Neural cell (in vitro differentiated cells): ENCODE data around the gene ZC3H7A. TPM values are rescaled to one million over a fixed set of nuclear protein-coding genes. Genes with fewer than 3 reads are reported as not detected.

Experiments used
- H2AFZ ChIP-seq: fragments of 200-600, 300-800 bp; sonication (generic), shearing (Covaris generic); 2 replicates; pipeline ENCODE4 v1.6.0; 2014; ENCODE audit warnings: low read depth, mild to moderate bottlenecking, antibody characterized with exemption, low read length, moderate library complexity
- H3F3A ChIP-seq: fragments of 200-600 bp; shearing (Covaris generic); 2 replicates; pipeline ENCODE4 v1.6.1; 2016; ENCODE audit warnings: mild to moderate bottlenecking, moderate library complexity, mixed read lengths, antibody characterized with exemption, low read length; ENCODE audit not compliant: insufficient read depth, poor library complexity, severe bottlenecking
- H3K27ac ChIP-seq: fragments of 200-600, 300-800 bp; sonication (generic), shearing (Covaris generic); 2 replicates; pipeline ENCODE4 v1.5.1; 2014; ENCODE audit warnings: mild to moderate bottlenecking, low read length, moderate library complexity
- H3K27me3 ChIP-seq: fragments of 300-800, 200-600 bp; sonication (generic), shearing (Covaris generic); 2 replicates; pipeline ENCODE4 v1.6.0; 2014; ENCODE audit warnings: mild to moderate bottlenecking, low read depth, low read length, moderate library complexity; ENCODE audit not compliant: insufficient read depth
- H3K36me3 ChIP-seq: fragments of 300-800, 200-600 bp; sonication (generic), shearing (Covaris generic); 2 replicates; pipeline ENCODE4 v1.5.1; 2014; ENCODE audit warnings: mild to moderate bottlenecking, antibody characterized with exemption, low read length, moderate library complexity; ENCODE audit not compliant: insufficient read depth
- H3K4me2 ChIP-seq: fragments of 300-800, 200-600 bp; sonication (generic), shearing (Covaris generic); 2 replicates; pipeline ENCODE4 v1.6.0; 2014; ENCODE audit warnings: mild to moderate bottlenecking, low read length
- H3K4me3 ChIP-seq: fragments of 300-800, 200-600 bp; sonication (generic), shearing (Covaris generic); 2 replicates; pipeline ENCODE4 v1.5.1; 2014; ENCODE audit warnings: mild to moderate bottlenecking, low read length, moderate library complexity
- H3K79me2 ChIP-seq: fragments of 200-600 bp; shearing (Covaris generic); replicated peaks from 2 replicates; pipeline ENCODE4 v1.6.0; 2014; ENCODE audit warnings: mild to moderate bottlenecking, low read length, moderate library complexity; ENCODE audit not compliant: insufficient read depth
- H3K9ac ChIP-seq: fragments of 300-800, 200-600 bp; sonication (generic), shearing (Covaris generic); 2 replicates; pipeline ENCODE4 v1.6.1; 2016; ENCODE audit warnings: mild to moderate bottlenecking, low read length, mixed read lengths
- H3K9me2 ChIP-seq: fragments of 200-600 bp; shearing (Covaris generic); 2 replicates; pipeline ENCODE4 v1.6.1; 2016; ENCODE audit warnings: mild to moderate bottlenecking, low read length, mixed read lengths; ENCODE audit not compliant: insufficient read depth
- H3K9me3 ChIP-seq: fragments of 200-600, 300-800 bp; sonication (generic), shearing (Covaris generic); 2 replicates; pipeline ENCODE4 v1.6.1; 2016; ENCODE audit warnings: mild to moderate bottlenecking, mixed run types, low read length, moderate library complexity, mixed read lengths
- H4K20me1 ChIP-seq: fragments of 200-600 bp; shearing (Covaris generic); 2 replicates; pipeline ENCODE4 v1.6.1; 2016; ENCODE audit warnings: mild to moderate bottlenecking, mixed run types; ENCODE audit not compliant: insufficient read depth
- EP300 ChIP-seq: fragments of 450-650 bp; conservative IDR thresholded peaks from 2 replicates; pipeline ENCODE4 v1.6.1; 2014; ENCODE audit warnings: antibody characterized with exemption, mild to moderate bottlenecking, moderate library complexity; ENCODE audit not compliant: poor library complexity, severe bottlenecking
- EZH2 ChIP-seq: fragments of 200-600, 300-800 bp; shearing (Covaris generic), sonication (generic); IDR thresholded peaks from 2 replicates; pipeline ENCODE4 v1.6.1; 2014; ENCODE audit warnings: antibody characterized with exemption, low read length, borderline replicate concordance, mild to moderate bottlenecking; ENCODE audit not compliant: insufficient read depth, poor library complexity, severe bottlenecking
- MXI1 ChIP-seq: fragments of 450-650 bp; conservative IDR thresholded peaks from 2 replicates; pipeline ENCODE4 v1.6.1; 2014; ENCODE audit warnings: antibody characterized with exemption, mild to moderate bottlenecking; ENCODE audit not compliant: poor library complexity, severe bottlenecking
- POLR2AphosphoS5 ChIP-seq: IDR thresholded peaks from 2 replicates; pipeline ENCODE4 v1.6.1; 2012
- RAD21 ChIP-seq: fragments of 450-650 bp; conservative IDR thresholded peaks from 2 replicates; pipeline ENCODE4 v1.6.1; 2014; ENCODE audit warnings: antibody characterized with exemption, mild to moderate bottlenecking, moderate library complexity
- SMC3 ChIP-seq: fragments of 450-650 bp; conservative IDR thresholded peaks from 2 replicates; pipeline ENCODE4 v1.6.1; 2014; ENCODE audit warnings: antibody characterized with exemption, mild to moderate bottlenecking, moderate library complexity; ENCODE audit not compliant: poor library complexity
- TAF1 ChIP-seq: IDR thresholded peaks from 2 replicates; pipeline ENCODE4 v1.6.1; 2012; ENCODE audit warnings: low read depth
- polyA plus RNA-seq: library from polyadenylated mRNA; depleted of rRNA; stranded (reverse); fragments of >200 nt; gene quantifications from 2 replicates; pipeline ENCODE4 v1.2.3, GENCODE V29; 2014
- TF ChIP-seq, protein P1 (sequence below): fragments of 450-650 bp; IDR thresholded peaks from 2 replicates; pipeline ENCODE4 v1.5.1; 2014; ENCODE audit warnings: antibody characterized with exemption, mild to moderate bottlenecking, moderate library complexity; ENCODE audit not compliant: poor library complexity, severe bottlenecking
- TF ChIP-seq, protein P2 (sequence below): IDR thresholded peaks from 2 replicates; pipeline ENCODE4 v1.6.1; 2012; ENCODE audit warnings: borderline replicate concordance

The ZC3H7A gene
- polyA plus RNA-seq, 1 donor from 2014 or later: 67.7 TPM

DNA sequence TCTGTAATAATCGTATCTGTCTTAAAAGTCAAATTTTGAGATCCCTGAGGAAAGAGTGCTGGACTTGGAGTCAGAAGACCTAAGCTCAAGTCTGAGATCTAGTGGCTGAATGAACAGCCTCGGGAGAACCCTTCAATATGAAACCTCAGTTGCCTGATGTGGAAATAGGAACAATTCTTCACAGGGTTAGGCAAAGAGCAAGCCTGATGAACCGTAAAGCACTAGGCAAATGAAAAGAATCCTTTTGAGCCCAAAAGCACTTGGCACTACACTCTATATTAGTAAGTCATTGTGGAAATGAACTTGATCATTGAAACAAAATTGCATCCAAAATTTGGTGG lies 74.6 kb downstream of the ZC3H7A start:
- Histone ChIP-seq H2AFZ (no peak overlapping the region), H3K27me3 (no peaks in the 10 kb centered on the region), H3K79me2 (no peaks in the 10 kb centered on the region), H3K4me2 (no peak overlapping the region), H3K36me3 (no peaks in the 10 kb centered on the region), H3K9me2 (no peaks in the 10 kb centered on the region), H4K20me1 (no peaks in the 10 kb centered on the region), H3K9me3 (no peaks in the 10 kb centered on the region), H3F3A (no peaks in the 10 kb centered on the region), H3K4me3 (no peak overlapping the region), H3K9ac (no peak overlapping the region), H3K27ac (no peak overlapping the region)
- no peak for TF ChIP-seq RAD21
- no peak for TF ChIP-seq POLR2AphosphoS5
- TF ChIP-seq, protein P1, sequence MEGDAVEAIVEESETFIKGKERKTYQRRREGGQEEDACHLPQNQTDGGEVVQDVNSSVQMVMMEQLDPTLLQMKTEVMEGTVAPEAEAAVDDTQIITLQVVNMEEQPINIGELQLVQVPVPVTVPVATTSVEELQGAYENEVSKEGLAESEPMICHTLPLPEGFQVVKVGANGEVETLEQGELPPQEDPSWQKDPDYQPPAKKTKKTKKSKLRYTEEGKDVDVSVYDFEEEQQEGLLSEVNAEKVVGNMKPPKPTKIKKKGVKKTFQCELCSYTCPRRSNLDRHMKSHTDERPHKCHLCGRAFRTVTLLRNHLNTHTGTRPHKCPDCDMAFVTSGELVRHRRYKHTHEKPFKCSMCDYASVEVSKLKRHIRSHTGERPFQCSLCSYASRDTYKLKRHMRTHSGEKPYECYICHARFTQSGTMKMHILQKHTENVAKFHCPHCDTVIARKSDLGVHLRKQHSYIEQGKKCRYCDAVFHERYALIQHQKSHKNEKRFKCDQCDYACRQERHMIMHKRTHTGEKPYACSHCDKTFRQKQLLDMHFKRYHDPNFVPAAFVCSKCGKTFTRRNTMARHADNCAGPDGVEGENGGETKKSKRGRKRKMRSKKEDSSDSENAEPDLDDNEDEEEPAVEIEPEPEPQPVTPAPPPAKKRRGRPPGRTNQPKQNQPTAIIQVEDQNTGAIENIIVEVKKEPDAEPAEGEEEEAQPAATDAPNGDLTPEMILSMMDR: no peak
- TF ChIP-seq TAF1: no peak
- TF ChIP-seq SMC3: no peak
- no peak for TF ChIP-seq MXI1
- TF ChIP-seq EZH2: no peak
- no peak for TF ChIP-seq EP300
- TF ChIP-seq, protein P2, sequence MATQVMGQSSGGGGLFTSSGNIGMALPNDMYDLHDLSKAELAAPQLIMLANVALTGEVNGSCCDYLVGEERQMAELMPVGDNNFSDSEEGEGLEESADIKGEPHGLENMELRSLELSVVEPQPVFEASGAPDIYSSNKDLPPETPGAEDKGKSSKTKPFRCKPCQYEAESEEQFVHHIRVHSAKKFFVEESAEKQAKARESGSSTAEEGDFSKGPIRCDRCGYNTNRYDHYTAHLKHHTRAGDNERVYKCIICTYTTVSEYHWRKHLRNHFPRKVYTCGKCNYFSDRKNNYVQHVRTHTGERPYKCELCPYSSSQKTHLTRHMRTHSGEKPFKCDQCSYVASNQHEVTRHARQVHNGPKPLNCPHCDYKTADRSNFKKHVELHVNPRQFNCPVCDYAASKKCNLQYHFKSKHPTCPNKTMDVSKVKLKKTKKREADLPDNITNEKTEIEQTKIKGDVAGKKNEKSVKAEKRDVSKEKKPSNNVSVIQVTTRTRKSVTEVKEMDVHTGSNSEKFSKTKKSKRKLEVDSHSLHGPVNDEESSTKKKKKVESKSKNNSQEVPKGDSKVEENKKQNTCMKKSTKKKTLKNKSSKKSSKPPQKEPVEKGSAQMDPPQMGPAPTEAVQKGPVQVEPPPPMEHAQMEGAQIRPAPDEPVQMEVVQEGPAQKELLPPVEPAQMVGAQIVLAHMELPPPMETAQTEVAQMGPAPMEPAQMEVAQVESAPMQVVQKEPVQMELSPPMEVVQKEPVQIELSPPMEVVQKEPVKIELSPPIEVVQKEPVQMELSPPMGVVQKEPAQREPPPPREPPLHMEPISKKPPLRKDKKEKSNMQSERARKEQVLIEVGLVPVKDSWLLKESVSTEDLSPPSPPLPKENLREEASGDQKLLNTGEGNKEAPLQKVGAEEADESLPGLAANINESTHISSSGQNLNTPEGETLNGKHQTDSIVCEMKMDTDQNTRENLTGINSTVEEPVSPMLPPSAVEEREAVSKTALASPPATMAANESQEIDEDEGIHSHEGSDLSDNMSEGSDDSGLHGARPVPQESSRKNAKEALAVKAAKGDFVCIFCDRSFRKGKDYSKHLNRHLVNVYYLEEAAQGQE: no peak

DNA sequence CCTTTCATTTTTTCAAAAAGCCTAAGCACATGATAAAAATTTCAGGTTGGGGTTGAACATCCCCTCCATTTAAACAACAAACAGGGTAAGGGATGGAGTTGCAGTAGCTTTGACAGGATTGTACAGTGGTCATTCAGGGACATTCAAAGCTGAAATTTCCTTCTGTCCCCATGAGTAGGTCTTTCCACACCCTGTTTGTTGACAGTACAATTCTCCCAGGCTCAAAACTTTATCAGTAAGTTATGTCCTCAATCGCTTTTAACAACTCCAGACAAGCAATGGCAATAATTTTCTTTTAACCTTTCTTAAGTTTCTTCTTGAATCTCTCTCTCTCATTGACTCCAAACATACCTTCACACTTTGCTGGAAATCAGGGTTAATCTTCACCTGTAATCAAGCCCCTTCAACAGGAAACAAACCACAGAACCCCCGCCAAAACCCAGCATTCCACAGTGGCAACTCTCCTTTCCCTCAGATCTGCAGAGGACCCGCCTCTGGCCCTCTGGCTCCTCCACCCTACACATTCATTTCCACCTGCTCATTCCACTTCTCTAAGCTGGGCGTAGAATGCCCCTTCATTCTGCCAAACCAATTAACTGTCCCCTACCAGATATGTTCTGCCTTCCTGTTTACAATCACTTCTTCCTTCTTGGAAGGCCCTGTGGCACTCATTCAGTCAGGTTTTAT lies 75.1 kb downstream of the ZC3H7A start:
- H2AFZ ChIP-seq: no peak overlapping the region
- no peak overlapping the region for H3K9ac ChIP-seq
- H3K9me2 ChIP-seq: no peaks in the 10 kb centered on the region
- no peaks in the 10 kb centered on the region for H3K36me3 ChIP-seq
- no peak overlapping the region for H3K4me3 ChIP-seq
- H3K9me3 ChIP-seq: no peaks in the 10 kb centered on the region
- no peaks in the 10 kb centered on the region for H4K20me1 ChIP-seq
- H3K27ac ChIP-seq: no peak overlapping the region
- no peaks in the 10 kb centered on the region for H3F3A ChIP-seq
- no peak for TF ChIP-seq MXI1
- TF ChIP-seq, protein P1: no peak
- TF ChIP-seq SMC3: no peak
- TF ChIP-seq POLR2AphosphoS5: no peak
- TF ChIP-seq, protein P2: no peak
- TF ChIP-seq RAD21: no peak
- no peak for TF ChIP-seq EP300
- TF ChIP-seq EZH2: no peak
- no peak for TF ChIP-seq TAF1
- no peaks in the 10 kb centered on the region for H3K27me3 ChIP-seq
- H3K4me2 ChIP-seq: no peak overlapping the region
- no peaks in the 10 kb centered on the region for H3K79me2 ChIP-seq
